CD4-positive, alpha-beta T cell treated with Interleukin-2 at 100 ng/mL for 4 hours (primary cell): ENCODE results near the gene PRF1.
"Not testable (repeated sequence)": the region's sequence is repeated elsewhere in the genome, so short reads cannot be mapped to it uniquely, and the experiment has no call there.

Experiments
- DNase-seq: peaks from one replicate; pipeline ENCODE4 v3.0.0-alpha.2; 2020; ENCODE audit warnings: low spot score

Gene PRF1

DNA sequence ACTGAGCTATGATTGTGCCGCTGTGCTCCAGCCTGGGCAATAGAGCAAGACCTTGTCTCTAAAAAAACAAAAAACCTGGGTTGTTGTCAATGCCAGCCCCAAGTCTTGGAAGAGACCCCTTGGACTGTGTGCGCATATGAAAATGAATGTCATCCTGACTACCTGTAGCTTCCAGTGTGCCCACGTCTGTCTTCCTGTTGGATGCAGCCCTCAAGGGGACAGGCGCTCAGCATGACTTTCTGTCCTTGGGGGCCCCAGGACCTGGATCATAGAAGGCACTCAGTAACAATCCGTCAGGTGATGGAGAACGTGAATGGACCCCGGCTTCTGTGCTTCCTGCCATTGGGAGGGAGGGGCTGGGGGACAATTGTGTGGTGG, 9.0 kb downstream of the PRF1 start:
- DNase-seq: no peak

DNA sequence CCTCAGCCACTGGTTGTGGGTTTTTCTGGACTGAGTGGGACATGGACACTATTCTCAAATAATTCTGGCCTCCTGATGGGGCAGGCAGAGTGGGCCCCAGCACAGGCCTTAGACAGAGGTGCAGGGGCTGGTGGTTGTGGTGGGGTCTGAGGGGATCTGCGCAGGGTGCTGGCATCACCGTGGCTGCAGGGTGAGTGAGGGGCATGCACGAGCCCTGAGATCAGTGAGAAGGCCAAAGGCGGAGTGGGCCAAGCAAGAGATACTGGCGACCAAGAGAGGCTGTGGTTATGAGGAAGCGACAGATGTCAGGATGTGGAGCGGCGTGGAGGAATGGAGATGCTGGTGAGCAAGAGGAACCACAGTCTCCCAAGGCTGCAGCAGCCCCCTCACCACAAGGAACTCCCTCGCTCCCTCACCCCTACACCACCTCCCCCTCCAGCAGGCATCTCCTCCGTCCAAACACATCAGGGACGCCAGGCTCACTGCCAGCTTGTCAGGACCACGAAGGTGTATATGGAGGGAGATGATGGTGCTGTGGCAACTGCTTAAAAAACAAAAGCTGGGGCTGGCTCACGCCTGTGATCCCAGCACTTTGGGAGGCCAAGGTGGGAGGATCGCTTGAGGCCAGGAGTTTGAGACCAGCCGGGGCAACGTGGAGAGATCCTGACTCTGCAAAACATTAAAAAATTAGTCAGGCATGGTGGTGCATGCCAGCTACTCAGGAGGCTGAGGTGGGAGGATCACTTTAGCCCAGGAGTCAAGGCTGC, 9.6 kb downstream of the PRF1 start:
- DNase-seq: no peak

DNA sequence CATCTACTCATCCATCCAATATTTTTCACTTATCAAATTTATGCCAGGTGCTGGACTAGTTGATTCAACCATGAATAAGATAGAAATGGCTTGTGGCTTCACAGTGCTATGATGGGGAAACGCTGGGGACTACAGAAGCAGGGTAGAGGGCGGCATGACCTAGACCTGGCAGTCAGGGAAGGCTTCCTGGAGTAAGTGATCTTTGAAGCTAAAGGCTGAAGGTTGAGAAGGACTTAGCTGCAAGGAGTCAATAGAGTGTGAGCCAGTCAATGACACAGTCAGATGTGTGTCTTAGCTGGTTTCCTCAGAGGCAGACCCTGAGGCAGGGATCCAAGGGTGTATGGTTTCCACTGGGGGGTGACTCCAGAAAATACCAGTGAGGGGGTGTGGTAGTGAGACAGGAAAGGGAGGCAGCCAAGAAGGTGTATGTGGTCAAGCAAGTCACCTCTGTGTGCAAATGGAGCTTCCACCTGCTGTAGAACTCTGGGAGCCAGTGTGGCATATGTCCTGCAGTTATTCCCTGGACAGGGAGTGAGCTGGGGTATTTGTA, 10.3 kb downstream of the PRF1 start:
- DNase-seq: no peak

DNA sequence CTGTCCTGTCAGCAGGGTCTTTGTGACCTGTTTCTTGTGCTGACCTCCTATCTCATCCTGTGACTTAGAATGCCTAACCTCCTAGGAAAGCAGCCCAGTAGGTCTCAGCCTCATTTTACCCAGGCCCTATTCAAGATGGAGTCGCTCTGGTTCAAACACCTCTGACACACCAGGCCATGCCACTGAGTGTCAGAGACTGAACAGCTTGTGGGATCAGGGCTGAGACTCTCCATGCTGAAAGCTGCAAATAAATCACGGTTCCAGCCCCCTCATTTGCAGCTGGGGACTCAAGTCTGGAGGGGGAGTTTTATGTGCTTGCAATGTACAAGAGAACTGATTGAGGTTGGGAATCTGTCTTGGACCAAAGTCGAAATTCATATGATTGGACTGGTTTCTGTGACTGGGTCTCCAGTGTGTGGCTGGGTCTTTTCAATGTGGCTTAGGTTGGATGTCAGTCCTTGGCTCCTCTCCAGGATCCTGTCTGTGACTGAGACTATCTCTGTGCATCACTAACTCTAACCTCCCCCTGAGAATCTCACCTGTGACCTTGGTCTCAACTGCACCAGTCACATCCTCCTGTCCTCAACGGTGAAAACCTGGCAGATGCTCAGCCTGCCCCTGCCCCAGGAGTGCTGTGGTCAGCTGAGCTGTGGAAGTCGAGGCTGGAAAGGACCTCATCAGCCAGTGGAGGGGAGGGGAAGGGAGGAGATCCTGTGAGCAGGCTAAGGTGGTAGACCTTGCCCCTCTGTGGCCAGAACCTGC, 11.7 kb downstream of the PRF1 start:
- DNase-seq: no peak

DNA sequence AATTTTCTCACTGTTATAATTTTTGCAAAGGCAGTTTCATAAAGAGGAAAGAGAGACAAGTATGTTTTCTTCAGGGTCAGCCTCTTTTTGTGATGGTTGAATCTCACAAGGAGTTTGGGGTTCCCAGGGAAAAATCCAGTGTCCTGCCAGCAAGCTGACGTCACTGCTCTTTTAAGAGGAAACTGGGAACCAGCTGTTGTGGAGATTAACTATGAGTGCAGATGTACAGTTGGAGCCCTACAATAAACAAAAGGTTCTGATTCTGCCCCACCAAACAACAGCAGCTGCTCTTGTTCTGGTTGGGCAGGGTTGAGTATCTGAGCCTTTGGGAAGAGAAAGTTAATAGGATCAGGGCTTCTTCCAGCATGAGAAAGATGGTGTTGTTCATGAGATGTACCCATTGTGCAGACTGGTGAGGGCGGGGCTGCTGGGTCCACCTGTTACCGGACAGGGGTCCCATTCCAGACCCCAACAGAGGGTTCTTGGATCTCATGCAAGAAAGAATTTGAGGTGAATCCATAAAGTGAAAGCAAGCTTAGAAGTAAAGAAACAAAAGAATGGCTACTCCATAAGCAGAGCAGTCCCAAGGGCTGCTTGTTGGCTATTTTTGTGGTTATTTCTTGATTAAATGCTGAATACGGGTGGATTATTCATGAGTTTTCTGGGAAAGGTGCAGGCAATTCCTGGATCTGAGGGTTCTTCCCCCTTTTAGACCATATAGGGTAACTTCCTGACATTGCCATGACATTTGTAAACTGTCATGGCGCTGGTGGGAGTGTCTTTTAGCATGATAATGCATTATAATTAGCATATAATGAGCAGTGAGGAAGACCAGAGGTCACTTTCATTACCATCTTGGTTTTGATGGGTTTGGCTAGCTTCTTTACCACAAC, 12.5 kb downstream of the PRF1 start:
- DNase-seq: no peak

DNA sequence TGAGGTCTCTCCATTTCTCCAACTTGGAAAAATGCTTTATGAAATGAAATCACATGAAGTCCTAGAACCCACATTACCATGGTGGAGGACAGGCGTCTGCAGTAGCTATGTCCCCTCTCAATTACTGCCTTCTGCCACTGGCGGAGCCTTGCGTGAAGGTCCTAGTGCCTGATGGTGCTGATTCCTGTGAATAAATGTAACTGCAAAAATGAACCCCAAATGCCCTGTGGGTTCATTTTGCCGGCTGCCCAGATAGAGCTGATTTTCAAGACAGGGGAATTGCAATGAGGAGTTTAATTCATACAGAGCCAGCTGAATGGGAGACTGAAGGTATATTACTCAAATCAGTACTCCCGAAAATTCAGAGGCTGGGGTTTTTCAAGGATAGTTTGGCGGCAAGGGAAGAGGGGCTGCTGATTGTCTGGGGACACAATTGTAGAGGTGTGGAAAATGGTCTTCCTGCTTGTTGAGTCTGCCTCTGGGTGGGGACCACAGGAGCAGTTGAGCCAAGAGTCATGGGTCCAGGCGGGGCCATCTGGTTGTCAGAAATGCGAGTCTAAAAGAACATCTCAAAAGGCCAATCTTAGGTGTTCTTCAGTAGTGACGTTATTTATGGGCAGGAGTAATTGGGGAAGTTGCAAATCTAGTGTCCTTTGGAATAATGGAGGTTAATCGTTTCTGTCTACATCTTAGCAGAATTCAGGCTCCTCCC, 13.5 kb downstream of the PRF1 start:
- DNase-seq: no peak

DNA sequence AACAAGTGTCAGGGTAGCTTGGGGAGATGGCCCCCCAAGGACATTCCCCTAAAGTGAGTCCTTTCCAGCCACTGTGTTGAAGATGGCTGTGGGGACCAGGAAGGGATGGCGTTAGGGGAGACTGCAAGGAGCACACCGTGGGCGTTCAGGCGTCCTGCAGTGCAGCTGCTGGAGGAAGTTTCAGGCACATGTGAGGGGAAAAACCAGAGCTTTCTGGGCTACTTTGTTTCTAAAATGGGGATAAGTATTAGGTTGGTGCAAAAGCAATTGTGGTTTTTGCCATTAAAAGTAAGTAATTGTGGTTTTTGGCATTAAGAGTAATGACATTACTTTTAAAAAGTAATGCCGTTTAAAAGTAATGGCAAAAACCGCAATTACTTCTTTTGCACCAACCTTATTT, 14.3 kb downstream of the PRF1 start:
- no peak for DNase-seq

DNA sequence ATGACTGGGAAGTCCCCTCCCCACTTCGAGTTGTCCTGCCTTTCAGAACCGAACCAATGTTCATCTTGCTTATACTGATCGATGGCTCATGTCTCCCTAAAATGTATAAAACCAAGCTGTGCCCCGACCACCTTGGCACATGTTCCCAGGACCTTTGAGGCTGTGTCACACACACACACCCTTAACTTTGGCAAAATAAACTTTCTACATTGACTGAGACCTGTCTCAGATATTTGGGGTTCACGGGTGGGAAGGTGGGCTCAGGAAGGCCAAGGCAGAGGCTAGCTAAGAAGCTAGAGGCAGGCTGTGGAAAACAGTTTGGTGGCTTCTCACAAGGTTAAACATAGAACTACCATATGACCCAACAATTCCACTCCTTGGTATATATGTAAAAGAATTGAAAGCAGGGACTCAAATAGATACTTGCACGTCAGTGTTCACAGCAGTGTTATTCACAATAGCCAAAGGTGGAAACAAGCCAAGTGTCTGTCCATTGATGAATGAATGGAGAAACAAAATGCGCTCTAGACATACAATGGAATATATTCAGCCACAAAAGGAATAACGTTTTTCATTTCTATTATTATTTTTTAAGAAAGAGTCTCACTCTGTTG, 15.4 kb downstream of the PRF1 start:
- DNase-seq: no peak

DNA sequence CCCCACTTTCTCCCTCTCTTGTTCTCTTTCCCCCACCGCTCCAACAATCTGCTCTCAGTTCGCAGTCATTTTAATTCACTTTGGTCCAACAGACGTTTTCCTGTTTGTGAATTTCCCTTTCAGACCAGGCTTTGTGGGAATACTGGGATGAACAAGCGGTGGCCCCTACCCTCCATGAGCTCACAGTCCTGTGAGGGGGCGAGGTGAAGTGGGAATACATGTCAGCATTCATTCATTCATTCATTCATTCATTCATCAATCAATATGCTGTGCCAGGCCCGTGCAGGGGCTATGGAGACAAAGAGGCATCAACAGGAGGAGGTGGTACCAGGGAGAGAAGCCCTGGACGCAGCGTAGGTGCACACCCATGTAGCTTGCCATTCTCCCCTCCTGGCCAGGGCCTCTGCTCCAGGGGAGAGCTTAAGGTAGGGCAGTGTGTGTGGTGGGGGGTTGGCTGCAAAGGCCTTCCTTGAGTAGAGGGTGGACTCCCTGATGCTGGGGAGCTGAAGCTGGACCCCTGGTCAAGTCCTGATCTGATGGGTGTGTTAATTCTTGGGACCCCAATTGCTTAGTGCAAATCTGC, 16.1 kb downstream of the PRF1 start:
- DNase-seq: no peak

DNA sequence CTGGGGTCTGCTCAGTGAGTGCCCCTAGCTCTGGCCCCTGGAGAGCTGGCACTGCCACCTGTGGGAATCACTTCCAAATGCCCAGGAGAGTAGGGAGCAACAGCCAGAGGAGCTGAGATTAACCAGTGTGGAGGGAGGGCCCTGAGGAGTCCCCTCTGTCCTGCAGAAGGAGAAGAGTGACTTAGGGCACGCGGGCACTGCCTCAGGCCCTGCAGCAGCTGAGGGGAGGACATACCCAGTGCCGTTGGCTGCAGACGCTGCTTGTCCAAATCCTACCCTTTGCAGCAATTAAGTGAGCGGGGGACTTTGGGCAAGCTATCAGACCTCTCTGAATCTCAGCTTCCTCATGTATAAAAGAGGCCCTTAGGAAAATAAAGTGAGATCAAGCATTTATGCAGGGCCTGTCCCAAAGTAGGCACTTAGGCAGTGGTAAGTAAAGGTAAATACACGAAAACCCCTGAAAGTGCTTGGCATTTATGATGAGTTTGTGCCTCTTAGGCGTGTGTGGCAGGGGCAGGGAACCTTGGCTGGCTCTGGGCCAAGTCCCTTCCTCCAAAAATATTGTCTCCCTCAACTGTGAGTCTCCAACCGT, 16.9 kb downstream of the PRF1 start:
- DNase-seq: no peak

DNA sequence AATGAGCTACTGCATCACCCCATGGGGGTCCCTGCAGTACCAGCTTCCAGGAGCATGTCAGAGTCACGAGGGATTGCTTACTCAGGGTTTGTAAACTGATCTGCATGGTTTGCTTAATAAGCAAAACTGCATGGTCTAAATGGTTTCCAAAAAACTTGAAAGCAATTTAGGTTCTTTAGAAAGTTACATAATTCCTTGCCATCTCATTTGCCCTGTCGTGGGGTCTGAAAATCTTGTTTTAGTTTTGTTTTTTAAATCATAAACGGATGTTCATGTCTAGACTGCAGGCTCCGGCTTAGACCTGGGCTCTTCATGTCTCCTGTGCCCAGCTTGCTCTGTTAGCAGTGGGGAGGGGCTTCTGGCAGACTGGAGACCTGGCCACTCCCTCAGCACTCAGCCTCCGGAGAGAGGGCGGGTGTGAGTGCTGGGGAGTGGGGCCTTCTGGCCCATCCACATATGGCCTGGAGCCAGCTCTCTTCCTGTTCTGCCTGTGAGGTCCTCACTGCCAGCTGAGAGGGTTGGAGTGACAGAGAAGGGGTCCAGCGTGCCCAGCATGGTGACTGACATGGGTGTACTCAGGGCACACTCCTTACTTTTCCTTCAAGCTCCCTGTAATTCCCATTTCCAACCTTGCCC, 17.5 kb downstream of the PRF1 start:
- DNase-seq: no peak

DNA sequence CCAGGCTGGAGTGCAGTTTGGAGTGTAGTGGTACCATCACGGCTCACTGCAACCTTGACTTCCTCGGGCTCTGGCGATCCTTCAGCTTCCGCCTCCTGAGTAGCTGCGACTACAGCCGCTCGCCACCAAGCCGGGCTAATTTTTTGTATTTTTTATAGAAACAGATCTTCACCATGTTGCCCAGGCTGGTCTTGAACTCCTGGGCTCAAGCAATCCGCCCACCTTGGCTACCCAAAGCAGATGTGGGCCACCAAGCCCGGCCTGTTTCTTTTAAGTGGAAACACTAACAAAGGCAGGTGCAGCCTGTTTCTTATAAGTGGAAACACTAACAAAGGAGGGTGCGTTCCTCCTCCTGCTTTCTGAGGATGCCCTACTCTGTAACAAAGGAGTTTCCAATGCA, 18.2 kb downstream of the PRF1 start:
- no peak for DNase-seq

DNA sequence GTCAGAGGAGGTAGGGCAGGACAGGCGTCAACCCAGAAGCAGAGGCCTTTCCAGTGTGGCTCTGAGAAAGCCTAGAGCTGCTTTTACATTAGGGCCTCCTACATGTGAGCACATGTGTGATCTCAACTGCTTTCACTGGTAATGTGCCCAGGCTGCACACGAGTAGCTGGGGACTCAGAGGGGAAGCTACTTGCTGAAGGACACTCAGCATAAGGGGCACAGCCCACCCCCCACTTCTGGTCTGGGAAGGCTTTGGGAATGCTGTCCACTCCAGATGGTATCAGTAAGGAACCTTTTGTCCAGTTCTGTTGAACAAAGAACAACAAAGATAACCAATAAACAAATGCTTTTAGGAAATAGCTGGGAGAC, 18.9 kb downstream of the PRF1 start:
- no peak for DNase-seq

DNA sequence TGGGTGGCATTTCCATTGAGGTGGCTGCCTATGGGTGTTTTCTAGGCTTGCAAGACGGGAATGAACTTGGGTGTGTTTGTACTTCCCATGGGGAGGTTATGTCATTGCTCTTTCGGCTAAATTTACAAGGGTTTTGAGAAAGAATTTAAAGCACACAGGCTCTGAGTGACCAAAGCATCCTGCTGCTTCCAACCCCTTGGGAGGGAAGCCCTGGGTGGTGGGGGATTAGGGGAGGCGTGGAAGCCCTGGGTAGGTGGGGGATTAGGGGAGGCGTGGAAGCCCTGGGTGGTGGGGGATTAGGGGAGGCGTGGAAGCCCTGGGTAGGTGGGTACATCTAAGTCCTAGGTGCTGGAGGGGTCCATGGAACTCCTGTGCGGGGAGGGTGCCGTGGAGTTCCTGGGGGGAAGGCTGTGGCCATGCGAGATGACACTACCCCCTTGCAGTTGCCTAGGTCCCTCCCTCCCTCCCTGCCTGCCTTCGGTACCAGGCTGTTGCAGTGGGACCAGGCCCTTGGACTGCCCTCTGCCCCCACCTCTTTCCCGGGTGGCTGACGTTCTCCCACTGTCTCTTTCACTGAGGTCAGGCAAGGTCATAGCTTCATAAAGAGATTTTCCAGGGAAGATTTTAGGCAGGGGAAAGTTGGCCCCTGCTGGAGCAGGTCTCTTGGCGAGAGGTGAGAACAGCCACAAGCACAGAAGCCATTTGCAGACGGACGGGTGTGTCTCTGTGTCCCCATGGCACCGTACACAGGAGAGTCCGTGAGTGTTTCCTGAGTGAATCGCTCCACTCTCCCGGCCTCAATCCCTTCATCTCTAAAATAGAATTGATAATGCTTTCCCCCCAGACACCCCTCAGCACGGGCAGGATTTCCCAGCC, 19.5 kb downstream of the PRF1 start:
- DNase-seq: no peak

DNA sequence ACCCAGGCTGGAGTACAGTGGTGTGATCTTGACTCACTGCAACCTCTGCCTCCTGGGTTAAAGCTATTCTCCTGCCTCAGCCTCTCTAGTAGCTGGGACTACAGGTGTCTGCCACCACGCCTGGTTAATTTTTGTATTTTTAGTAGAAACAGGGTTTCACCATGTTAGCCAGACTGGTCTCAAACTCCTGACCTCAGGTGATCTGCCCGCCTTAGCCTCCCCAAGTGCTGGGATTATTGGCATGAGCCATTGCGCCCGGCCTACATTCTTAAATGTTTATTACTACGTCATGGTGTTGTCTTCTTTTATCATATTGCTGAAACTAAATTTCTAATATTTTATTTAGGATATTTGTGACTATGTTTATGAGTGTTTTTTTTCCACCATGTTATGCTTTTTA, 21.4 kb downstream of the PRF1 start:
- DNase-seq: not testable (repeated sequence)

DNA sequence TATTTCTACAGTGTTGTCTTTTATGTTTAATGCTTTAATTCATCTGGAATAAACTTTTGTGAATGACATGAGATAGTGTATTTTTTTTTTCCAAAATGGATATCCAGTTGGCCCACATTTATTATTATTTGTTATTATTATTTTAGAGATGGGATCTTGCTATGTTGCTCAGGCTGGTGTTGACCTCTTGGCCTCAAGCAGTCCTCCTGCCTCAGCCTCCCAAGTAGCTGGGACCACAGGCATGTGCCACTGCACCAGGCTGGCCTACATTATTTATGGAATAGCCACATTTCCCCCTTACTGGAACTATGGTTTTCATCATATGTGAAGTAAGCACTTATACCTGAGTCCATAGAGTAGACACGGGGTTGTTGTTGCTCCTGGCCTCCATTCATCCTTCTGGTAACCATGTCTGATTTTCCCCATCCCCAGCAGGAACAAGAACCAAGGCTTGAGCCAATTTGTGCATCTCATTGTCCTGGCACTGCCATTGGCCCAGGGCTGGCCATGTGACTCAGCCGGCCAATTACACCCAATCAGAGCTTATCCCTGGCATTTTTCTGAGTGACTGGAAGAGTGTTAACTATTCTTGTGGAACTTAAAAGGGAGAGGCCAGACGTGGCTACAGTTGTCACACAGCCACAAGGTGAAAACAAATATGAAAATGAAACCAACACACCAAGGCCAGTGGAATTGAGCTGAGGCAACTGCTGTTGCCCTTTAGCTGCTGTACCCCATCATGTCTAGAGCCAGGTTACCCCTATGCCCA, 23.1 kb downstream of the PRF1 start:
- DNase-seq: no peak

DNA sequence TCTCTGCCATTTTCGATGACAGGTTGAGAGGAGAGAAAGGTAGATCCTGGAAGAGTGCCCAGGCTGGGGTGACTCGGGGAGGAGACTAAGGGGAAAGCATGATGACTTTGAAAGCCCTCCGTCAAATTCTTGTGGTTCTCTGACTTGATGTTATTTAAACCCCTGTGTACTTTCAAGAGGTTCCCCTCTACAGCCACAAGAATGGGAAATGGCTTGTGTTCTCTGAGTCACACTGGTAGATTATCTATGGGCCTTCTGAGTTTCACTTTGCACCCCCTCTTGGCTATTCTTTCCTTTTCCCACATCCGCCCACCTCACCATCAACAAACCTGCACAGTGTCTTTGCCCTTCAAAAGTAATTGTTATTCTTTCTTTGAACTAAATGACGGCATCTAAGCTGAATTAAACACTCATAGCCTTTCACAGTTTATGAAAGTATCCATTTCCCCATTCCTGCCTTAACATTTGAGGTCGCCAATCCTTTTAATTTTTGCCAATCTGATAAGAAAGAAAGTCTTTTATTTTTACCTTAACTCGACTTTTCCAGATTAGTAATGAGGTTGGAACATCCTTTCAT, 24.1 kb downstream of the PRF1 start:
- peak; percentile 69 for DNase-seq
